K562 (cell line): ENCODE measurements around the gene SCTR. TPM values are rescaled to one million over a fixed set of nuclear protein-coding genes. Genes with fewer than 3 reads are reported as not detected.

ENCODE experiments used
- ATAC-seq: fragments of 200-7000 bp; cut with Tn5 transposase; 3 replicates; pipeline ENCODE4 v1.9.1; 2020; ENCODE audit warnings: moderate library complexity
- BruUV-seq: library from RNA; stranded (reverse); fragments of 400-500 nt; replicated peaks from 2 replicates; lab custom pipeline; 2021; lab: Mats Ljungman, UMichigan
- CTCF ChIA-PET: fragments of 300-600 bp; formaldehyde crosslinking; extraction: SDS; loops from one replicate; lab custom pipeline; 2021; ENCODE audit warnings: low intra/inter-chr PET ratio; lab: Yijun Ruan, JAX
- POLR2A ChIA-PET: fragments of 300-600, 350-650 bp; sonication (Branson Sonifier 250); formaldehyde crosslinking; extraction: SDS; loops from one replicate; lab custom pipeline; 2021; ENCODE audit warnings: antibody characterized with exemption, inconsistent platforms; lab: Yijun Ruan, JAX
- DNase-seq, 4 experiments: peaks; one replicate each; pipeline versions ENCODE4 v3.0.0 to v3.0.0-alpha.2; 2011 to 2018; ENCODE audit warnings: low spot score in 3 of 4, mixed read lengths in 3 of 4; ENCODE audit errors: extremely low read depth in 1 of 4
- FAIRE-seq: peaks from 2 replicates; lab custom pipeline; 2011; peaks lifted over from hg19 to GRCh38; lab: Jason Lieb, UNC
- H2AFZ ChIP-seq: 2 replicates; pipeline ENCODE4 v1.6.0; 2011; ENCODE audit warnings: low read depth, low read length, control low read depth, inconsistent platforms
- H3K27ac ChIP-seq: fragments of 200-600 bp; 3 replicates; pipeline ENCODE4 v1.8.0; 2011; ENCODE audit warnings: low read depth, mild to moderate bottlenecking, control low read depth, inconsistent platforms, low read length, moderate library complexity, mixed read lengths; ENCODE audit errors: extremely low read depth
- H3K27me3 ChIP-seq, 2 experiments: fragments of 300-600 bp in 1 of 2; 2 replicates in 1 of 2; 3 replicates in 1 of 2; pipeline versions ENCODE4 v1.6.0 to v1.8.0; 2011; ENCODE audit warnings: inconsistent platforms in 2 of 2, low read length in 2 of 2, mild to moderate bottlenecking in 1 of 2, mixed read lengths in 1 of 2, moderate library complexity in 1 of 2; ENCODE audit not compliant: control insufficient read depth in 2 of 2, insufficient read depth in 2 of 2
- H3K36me3 ChIP-seq: fragments of 300-600 bp; 3 replicates; pipeline ENCODE4 v1.8.0; 2011; ENCODE audit warnings: mild to moderate bottlenecking, low read length, inconsistent platforms; ENCODE audit not compliant: control insufficient read depth, insufficient read depth
- H3K4me1 ChIP-seq, 2 experiments: fragments of 200-600 bp in 1 of 2; replicated peaks in 1 of 2; 2 replicates in 1 of 2; 3 replicates in 1 of 2; pipeline versions ENCODE4 v1.5.1 to v1.8.0; 2011; ENCODE audit warnings: inconsistent platforms in 2 of 2, low read length in 2 of 2, mild to moderate bottlenecking in 1 of 2, mixed read lengths in 1 of 2, moderate library complexity in 1 of 2; ENCODE audit not compliant: control insufficient read depth in 2 of 2, insufficient read depth in 2 of 2
- H3K4me2 ChIP-seq: 2 replicates; pipeline ENCODE4 v1.6.1; 2011; ENCODE audit warnings: low read length, control low read depth, inconsistent platforms, mixed read lengths; ENCODE audit not compliant: insufficient read depth
- H3K4me3 ChIP-seq: fragments of 200-600 bp; sonication (generic), shearing (Covaris generic); 2 replicates; pipeline ENCODE4 v1.5.1; 2016; ENCODE audit warnings: control low read depth, inconsistent platforms
- H3K79me2 ChIP-seq: fragments of 200-600 bp; 3 replicates; pipeline ENCODE4 v1.8.0; 2011; ENCODE audit warnings: low read length, inconsistent platforms; ENCODE audit not compliant: control insufficient read depth, insufficient read depth
- H3K9ac ChIP-seq, 2 experiments: 2 replicates each; pipeline versions ENCODE4 v1.6.0 to v1.6.1; 2011; ENCODE audit warnings: low read depth in 2 of 2, low read length in 2 of 2, control low read depth in 1 of 2, inconsistent platforms in 1 of 2, mild to moderate bottlenecking in 1 of 2, mixed read lengths in 1 of 2; ENCODE audit not compliant: insufficient read depth in 1 of 2
- H3K9me1 ChIP-seq: one replicate; pipeline ENCODE4 v1.6.0; 2011; ENCODE audit warnings: inconsistent platforms, mild to moderate bottlenecking, low read length, moderate library complexity; ENCODE audit not compliant: control insufficient read depth, insufficient read depth
- H3K9me3 ChIP-seq: replicated peaks from 2 replicates; pipeline ENCODE4 v1.5.1; 2011; ENCODE audit warnings: low read depth, low read length, inconsistent platforms; ENCODE audit not compliant: control insufficient read depth, insufficient read depth
- H4K20me1 ChIP-seq: replicated peaks from 2 replicates; pipeline ENCODE4 v1.6.1; 2011; ENCODE audit warnings: low read length, inconsistent platforms, mixed read lengths; ENCODE audit not compliant: control insufficient read depth, insufficient read depth
- ASH1L ChIP-seq: fragments of 450-650 bp; IDR thresholded peaks from 2 replicates; pipeline ENCODE4 v1.6.1; 2018; ENCODE audit warnings: borderline replicate concordance, mild to moderate bottlenecking, low read depth; ENCODE audit not compliant: partially characterized antibody
- BCL6 ChIP-seq: fragments of 250-450 bp; sonication (Bioruptor Pico); IDR thresholded peaks from 2 replicates; pipeline ENCODE4 v1.4.0; 2020
- CBX3 ChIP-seq, 2 experiments: IDR thresholded peaks; 1 replicate in 1 of 2; 2 replicates in 1 of 2; pipeline ENCODE4 v1.6.1; 2012; ENCODE audit warnings: inconsistent platforms in 2 of 2, low read length in 2 of 2, borderline replicate concordance in 1 of 2, control low read depth in 1 of 2
- CHAMP1 ChIP-seq: fragments of 450-650 bp; IDR thresholded peaks from 2 replicates; pipeline ENCODE4 v1.6.1; 2016; ENCODE audit warnings: mild to moderate bottlenecking
- CREB1 ChIP-seq, 2 experiments: sonication (generic) in 1 of 2; formaldehyde crosslinking in 1 of 2; IDR thresholded peaks; 2 replicates each; pipeline versions ENCODE4 v1.6.1 to v1.8.0; 2012 to 2022; ENCODE audit warnings: inconsistent platforms in 1 of 2, mild to moderate bottlenecking in 1 of 2, missing genetic modification reagents in 1 of 2, moderate library complexity in 1 of 2
- ETS2 ChIP-seq: IDR thresholded peaks from 2 replicates; pipeline ENCODE4 v1.6.1; 2016; ENCODE audit warnings: borderline replicate concordance, missing genetic modification characterization, mild to moderate bottlenecking, moderate library complexity, missing compliant biosample characterization; ENCODE audit not compliant: poor library complexity, severe bottlenecking
- FOXK1 ChIP-seq: sonication (generic); formaldehyde crosslinking; IDR thresholded peaks from 2 replicates; pipeline ENCODE4 v1.8.0; 2022; ENCODE audit warnings: missing genetic modification reagents, mild to moderate bottlenecking, borderline replicate concordance
- HDAC1 ChIP-seq, 2 experiments: fragments of 450-650 bp; IDR thresholded peaks; 2 replicates each; pipeline ENCODE4 v1.6.1; 2016 to 2017; ENCODE audit warnings: inconsistent platforms in 1 of 2, mild to moderate bottlenecking in 1 of 2, moderate library complexity in 1 of 2
- HDAC2 ChIP-seq: fragments of 450-650 bp; IDR thresholded peaks from 2 replicates; pipeline ENCODE4 v1.6.1; 2016; ENCODE audit warnings: mild to moderate bottlenecking
- IFI16 ChIP-seq: fragments of 250-450 bp; sonication (Bioruptor Pico); IDR thresholded peaks from 2 replicates; pipeline ENCODE4 v2.1.2; 2022; ENCODE audit warnings: mild to moderate bottlenecking, inconsistent platforms
- POLR3A ChIP-seq: IDR thresholded peaks from 2 replicates; pipeline ENCODE4 v1.6.1; 2011; ENCODE audit warnings: borderline replicate concordance, mild to moderate bottlenecking, moderate library complexity; ENCODE audit not compliant: insufficient read length, insufficient read depth; ENCODE audit errors: extremely low read depth
- PRDM10 ChIP-seq: fragments of 450-650 bp; IDR thresholded peaks from 2 replicates; pipeline ENCODE4 v1.6.1; 2018; ENCODE audit not compliant: partially characterized antibody
- PRMT5 ChIP-seq: sonication (generic); formaldehyde crosslinking; IDR thresholded peaks from 2 replicates; pipeline ENCODE4 v1.5.0; 2020; ENCODE audit warnings: missing genetic modification reagents
- SOX6 ChIP-seq: fragments of 450-650 bp; IDR thresholded peaks from 2 replicates; pipeline ENCODE4 v1.6.1; 2014; ENCODE audit warnings: mild to moderate bottlenecking
- WHSC1 ChIP-seq: IDR thresholded peaks from one replicate; pipeline ENCODE4 v1.6.1; 2012; ENCODE audit warnings: low read length, control low read depth, inconsistent platforms
- ZNF12 ChIP-seq: sonication (generic); formaldehyde crosslinking; IDR thresholded peaks from 2 replicates; pipeline ENCODE4 v1.4.0; 2020; ENCODE audit warnings: mild to moderate bottlenecking, missing genetic modification reagents
- ZNF354B ChIP-seq: fragments of 250-450 bp; sonication (Bioruptor Pico); IDR thresholded peaks from 2 replicates; pipeline ENCODE4 v1.4.0; 2020
- ZNF445 ChIP-seq: fragments of 250-450 bp; sonication (Bioruptor Pico); IDR thresholded peaks from 2 replicates; pipeline ENCODE4 v1.4.0; 2020; ENCODE audit warnings: low read depth, mild to moderate bottlenecking, moderate library complexity
- ZNF79 ChIP-seq: fragments of 250-450 bp; sonication (Bioruptor Pico); IDR thresholded peaks from 2 replicates; pipeline ENCODE4 v1.4.0; 2020; ENCODE audit warnings: low read depth, mild to moderate bottlenecking, moderate library complexity
- WGBS: fragments of 100-300 bp; shearing (Covaris generic); methylation state at CpG from one replicate; pipeline ENCODE4 v1.1.6; 2016; ENCODE audit warnings: low coverage, mixed read lengths; ENCODE audit not compliant: insufficient coverage; ENCODE audit errors: missing lambda C conversion rate; 5-methylcytosine and 5-hydroxymethylcytosine counted together
- in situ Hi-C: fragments of 300-500 bp; cut with MboI; formaldehyde crosslinking; loops from 4 replicates; pipeline ENCODE4 v1.15.0; 2018; ENCODE audit warnings: inconsistent platforms, mixed read lengths
- intact Hi-C: fragments of 100-400 bp; cut with micrococcal nuclease; formaldehyde crosslinking; loops from 2 replicates; pipeline ENCODE4 v1.14.2; 2022
- polyA plus RNA-seq, 8 experiments: library from polyadenylated mRNA; depleted of rRNA in 4 of 8; stranded (reverse) in 5 of 8; unstranded in 3 of 8; fragments of >200 nt; fragmentation: Nextera tagmentation in 2 of 8; fragmentation: Illumina TruSeq in 1 of 8; extraction: Ambion mirVana in 2 of 8; extraction: Trizol in 1 of 8; gene quantifications; 2 replicates each; pipeline versions ENCODE4 v1.2.1 to v1.2.3, GENCODE V29; 2011 to 2014; ENCODE audit warnings: inconsistent platforms in 1 of 8, missing spikeins in 1 of 8
- total RNA-seq, 7 experiments: library from RNA; depleted of rRNA in 6 of 7; stranded (reverse); fragments of >200 nt in 6 of 7; fragmentation: Illumina TruSeq in 2 of 7; extraction: Trizol in 2 of 7; gene quantifications; 2 replicates each; pipeline versions ENCODE4 v1.2.1 to v1.2.3, GENCODE V29; 2011 to 2021; ENCODE audit warnings: low replicate concordance in 1 of 7

SCTR gene
- total and polyA plus RNA-seq, 9 of the 15 experiments (the other 6 are each of a cell fraction or from before 2014, with no cell fraction given), result not detected

GRCh38 chr2:119541476-119541875, 17.2 kb upstream of the SCTR start:
- BruUV-seq, result no TSS peak
- ATAC-seq (no peak), FAIRE-seq (no peak), DNase-seq (peak in 1 of 4 experiments; percentile 9)
- no peaks in the 10 kb centered on the region for H3K9me1 ChIP-seq
- in situ Hi-C loops (no loop called here), intact Hi-C loops (no loop called here)
- TF ChIP-seq ETS2 (no peak), ASH1L (no peak), HDAC1 (IDR thresholded peaks at IDR 0.05) (no peak), ZNF79 (no peak), PRDM10 (no peak), ZNF12 (no peak), ZNF445 (no peak), WHSC1 (no peak), CREB1 (IDR thresholded peaks at IDR 0.05) (no peak), CREB1 (CRISPR knock-in tag; IDR thresholded peaks at IDR 0.05) (no peak), IFI16 (CRISPR knock-in tag) (no peak), CBX3 (IDR thresholded peaks at IDR 0.05; ENCODE audit: borderline replicate concordance in 1 of 2, low read length in 2 of 2) (no peak), PRMT5 (no peak), SOX6 (no peak), FOXK1 (CRISPR knock-in tag) (no peak), POLR3A (no peak), CHAMP1 (no peak), BCL6 (CRISPR knock-in tag) (no peak), ZNF354B (CRISPR knock-in tag) (no peak), HDAC2 (no peak)
- H2AFZ ChIP-seq, result peak overlapping the region; percentile 84
- 0 out of 2 replicates have a peak, but pooled peaks cover 3% of the 10 kb centered on the region for H4K20me1 ChIP-seq
- no peaks in the 10 kb centered on the region for H3K36me3 ChIP-seq
- no peak overlapping the region for H3K27ac ChIP-seq
- ChIA-PET POLR2A (interaction anchor here (1.0 kb wide), 1 partner anchor 10 kb away, joined by 4 read pairs; no protein-coding TSS in a partner anchor), CTCF (no interaction called here)
- H3K79me2 ChIP-seq, result no peaks in the 10 kb centered on the region
- H3K9me3 ChIP-seq, result no peaks in the 10 kb centered on the region
- no peaks in the 10 kb centered on the region; a peak in 1 of 5 replicates for H3K27me3 ChIP-seq
- peaks cover 18 to 27% of the 10 kb centered on the region in 2 experiments for H3K4me1 ChIP-seq
- no peak overlapping the region for H3K9ac ChIP-seq
- H3K4me3 ChIP-seq, result no peak overlapping the region
- WGBS, result 51% methylated on average over 2 of the region's 2 CpGs
- H3K4me2 ChIP-seq, result no peak overlapping the region
